Esophagus squamous epithelium (tissue), 4 donors: ENCODE results near the gene MOK.

Source experiments
- CTCF ChIP-seq, 6 experiments: fragments of 450-650 bp in 4 of 6; fragments of 200-600 bp in 2 of 6; sonication (generic) in 2 of 6; IDR thresholded peaks; one replicate each; pipeline ENCODE4 v1.5.1; 2016 to 2019; ENCODE audit warnings: antibody characterized with exemption in 6 of 6, mild to moderate bottlenecking in 4 of 6, moderate library complexity in 4 of 6
- POLR2A ChIP-seq, 4 donors: fragments of 450-650 bp; IDR thresholded peaks; one replicate each; pipeline ENCODE4 v1.6.1; 2017; ENCODE audit warnings: antibody characterized with exemption in 4 of 4, mild to moderate bottlenecking in 4 of 4, moderate library complexity in 3 of 4

- TF ChIP-seq CTCF (IDR thresholded peaks at IDR 0.05): no peak
- no peak for TF ChIP-seq POLR2A (IDR thresholded peaks at IDR 0.05)
Observed at GRCh38 chr14:102249981-102250380, 55.0 kb downstream of the MOK start.
